Stimulated activated CD8-positive, alpha-beta memory T cell treated with anti-CD3 and anti-CD28 coated beads, Interleukin-4, amount 100 ng/mL, for 48 hours (primary cell): Measurements from ENCODE around the gene WHRN.

Source experiments
- DNase-seq: peaks from one replicate; pipeline ENCODE4 v3.0.0-alpha.2; 2020

WHRN gene

GRCh38 chr9:114357911-114358328, 147.4 kb downstream of the WHRN start:
- no peak for DNase-seq

GRCh38 chr9:114357360-114357759, 147.9 kb downstream of the WHRN start:
- DNase-seq, result no peak

- no peak for DNase-seq
Observed at GRCh38 chr9:114356792-114357191, 148.5 kb downstream of the WHRN start.

GRCh38 chr9:114355821-114356220, 149.5 kb downstream of the WHRN start:
- no peak for DNase-seq
